GM10248 (cell line): ENCODE measurements around the gene AOPEP.

Experiments
- CTCF ChIA-PET: fragments of 300-600 bp; sonication (Branson Sonifier 250); formaldehyde crosslinking; extraction: SDS; loops from one replicate; lab custom pipeline; 2021; ENCODE audit warnings: antibody characterized with exemption; lab: Yijun Ruan, JAX
- POLR2A ChIA-PET: fragments of 350-650 bp; sonication (Branson Sonifier 250); formaldehyde crosslinking; extraction: SDS; loops from one replicate; lab custom pipeline; 2020; ENCODE audit warnings: antibody characterized with exemption; lab: Yijun Ruan, JAX
- DNase-seq: peaks from one replicate; pipeline ENCODE4 v3.0.0; 2012; ENCODE audit errors: extremely low spot score
- TF ChIP-seq, protein P1 (sequence below): IDR thresholded peaks from 2 replicates; pipeline ENCODE4 v1.5.1; 2012; ENCODE audit warnings: mild to moderate bottlenecking, low read depth; ENCODE audit errors: extremely low read depth, missing control alignments, control extremely low read depth

The AOPEP gene

DNA sequence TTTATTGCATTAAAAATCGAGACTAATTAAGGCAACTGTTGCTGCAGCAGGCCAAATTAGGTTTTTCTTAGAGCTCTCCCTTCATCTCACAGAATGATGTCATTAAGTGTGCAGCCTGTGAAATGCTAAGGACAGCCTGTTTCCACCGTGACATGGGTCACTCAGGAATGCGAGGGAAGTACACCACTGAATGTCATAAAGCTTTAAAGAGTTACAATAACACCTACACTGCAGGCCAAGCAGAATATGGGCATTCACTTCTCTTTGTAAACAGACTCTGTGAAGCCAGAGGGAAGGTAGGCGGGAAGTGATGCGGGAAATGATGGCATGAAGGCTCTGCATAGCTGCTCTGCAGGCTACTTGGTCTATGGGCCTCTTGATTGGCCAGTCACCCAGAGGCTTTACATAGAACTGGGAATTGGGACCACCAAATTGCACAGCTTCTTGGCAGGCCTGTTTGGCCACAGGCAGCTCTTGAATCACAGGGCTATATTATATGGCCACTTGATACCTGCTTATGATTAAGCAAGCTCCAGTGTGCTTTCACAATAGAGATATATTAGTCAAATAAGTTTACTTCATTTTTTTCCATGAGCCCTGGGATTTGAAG is 28.4 kb upstream of the AOPEP start:
- no peak for DNase-seq
- POLR2A ChIA-PET, result no interaction called here
- TF ChIP-seq, protein P1, sequence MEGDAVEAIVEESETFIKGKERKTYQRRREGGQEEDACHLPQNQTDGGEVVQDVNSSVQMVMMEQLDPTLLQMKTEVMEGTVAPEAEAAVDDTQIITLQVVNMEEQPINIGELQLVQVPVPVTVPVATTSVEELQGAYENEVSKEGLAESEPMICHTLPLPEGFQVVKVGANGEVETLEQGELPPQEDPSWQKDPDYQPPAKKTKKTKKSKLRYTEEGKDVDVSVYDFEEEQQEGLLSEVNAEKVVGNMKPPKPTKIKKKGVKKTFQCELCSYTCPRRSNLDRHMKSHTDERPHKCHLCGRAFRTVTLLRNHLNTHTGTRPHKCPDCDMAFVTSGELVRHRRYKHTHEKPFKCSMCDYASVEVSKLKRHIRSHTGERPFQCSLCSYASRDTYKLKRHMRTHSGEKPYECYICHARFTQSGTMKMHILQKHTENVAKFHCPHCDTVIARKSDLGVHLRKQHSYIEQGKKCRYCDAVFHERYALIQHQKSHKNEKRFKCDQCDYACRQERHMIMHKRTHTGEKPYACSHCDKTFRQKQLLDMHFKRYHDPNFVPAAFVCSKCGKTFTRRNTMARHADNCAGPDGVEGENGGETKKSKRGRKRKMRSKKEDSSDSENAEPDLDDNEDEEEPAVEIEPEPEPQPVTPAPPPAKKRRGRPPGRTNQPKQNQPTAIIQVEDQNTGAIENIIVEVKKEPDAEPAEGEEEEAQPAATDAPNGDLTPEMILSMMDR, result no peak
- CTCF ChIA-PET, result interaction anchor here (1.2 to 3.0 kb wide), 4 partner anchors 10 to 27 kb away, joined by 3 to 18 read pairs (median 4); no protein-coding TSS in a partner anchor

DNA sequence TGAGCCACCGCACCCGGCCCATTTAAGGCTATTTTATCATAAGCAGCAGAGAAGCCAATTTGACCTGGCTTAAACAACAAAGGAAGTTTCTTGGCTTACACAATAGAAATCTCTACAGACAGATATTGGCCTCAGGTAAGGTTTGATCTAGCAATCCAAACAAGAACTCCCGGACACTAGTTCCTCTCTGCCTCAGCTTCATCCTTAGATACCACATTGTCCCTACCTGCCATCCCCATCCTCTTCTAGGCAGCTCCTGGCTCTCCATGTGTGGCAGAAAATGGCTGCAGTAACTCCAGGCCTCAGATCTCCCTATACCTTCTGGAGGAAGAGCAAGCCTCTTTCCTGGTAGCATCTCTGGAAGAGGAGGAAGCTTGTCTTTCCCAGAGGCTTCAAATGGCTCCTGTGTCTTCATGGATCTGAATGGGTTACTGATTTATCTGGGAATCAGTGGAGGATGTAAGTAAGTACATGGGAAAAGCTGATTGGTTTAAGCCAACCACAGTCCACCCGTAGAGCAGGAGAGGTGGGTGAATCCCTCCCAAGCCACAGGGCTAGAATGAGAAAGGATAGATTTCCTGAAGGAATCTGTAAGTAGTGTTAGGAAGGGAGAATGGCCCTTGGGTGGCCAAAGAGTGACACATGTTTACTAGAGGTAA is 26.7 kb upstream of the AOPEP start:
- DNase-seq, result no peak
- CTCF ChIA-PET, result interaction anchor here (3.0 kb wide), 1 partner anchor 18 kb away, joined by 18 read pairs; no protein-coding TSS in a partner anchor
- POLR2A ChIA-PET, result interaction anchor here (0.6 kb wide), 1 partner anchor 424 kb away, joined by 7 read pairs; no protein-coding TSS in a partner anchor
- TF ChIP-seq, protein P1, result no peak

DNA sequence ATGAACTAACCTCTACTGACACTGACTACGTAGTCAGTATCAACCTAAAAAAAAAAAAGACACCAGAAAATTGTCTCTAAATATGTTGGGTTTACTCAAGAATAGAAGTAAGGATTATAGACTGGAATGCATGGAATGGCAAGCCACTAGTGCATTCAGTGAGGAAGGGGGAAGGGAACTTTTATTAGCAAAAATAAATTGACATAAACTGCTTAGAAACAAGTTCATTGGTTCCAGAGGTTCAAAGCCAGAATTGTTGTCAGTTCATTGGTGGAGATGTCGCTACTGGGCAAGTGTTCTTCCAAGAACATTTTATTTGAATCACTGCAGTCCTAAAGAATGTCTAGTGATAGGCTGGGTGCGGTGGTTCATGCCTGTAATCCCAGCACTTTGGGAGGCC is 26.1 kb upstream of the AOPEP start:
- DNase-seq, result no peak
- POLR2A ChIA-PET, result no interaction called here
- TF ChIP-seq, protein P1, result no peak
- CTCF ChIA-PET, result no interaction called here

DNA sequence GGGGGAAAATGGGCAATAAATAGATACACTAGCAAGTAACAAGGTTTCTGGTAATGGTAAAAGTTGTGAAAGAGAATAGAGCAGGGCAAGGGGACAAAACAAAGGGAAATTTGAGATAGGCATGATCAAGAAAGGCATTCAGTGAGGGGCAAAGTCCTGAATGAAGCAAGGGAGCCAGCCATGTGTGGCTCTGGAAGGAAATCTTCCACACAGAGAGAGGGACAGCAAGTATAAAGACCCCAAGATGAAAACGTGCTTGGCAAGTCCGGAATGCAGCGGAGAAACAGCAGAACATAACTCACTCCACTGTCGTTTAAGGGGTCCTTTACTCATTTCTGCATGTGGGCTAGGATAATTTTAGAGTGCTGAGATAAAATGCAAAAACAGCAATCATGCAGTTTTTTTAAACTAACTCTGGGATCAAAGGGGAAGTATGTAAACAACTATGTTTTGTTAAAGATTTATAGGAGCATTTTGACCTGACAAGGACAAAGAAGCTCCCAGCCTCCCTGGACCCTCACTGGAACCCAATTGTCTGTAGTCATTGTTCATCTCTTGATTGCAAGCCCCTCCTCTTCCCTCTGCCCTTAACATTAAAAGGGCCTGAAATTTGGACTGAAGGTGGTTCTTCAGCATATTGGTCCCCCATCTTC is 22.9 kb upstream of the AOPEP start:
- CTCF ChIA-PET, result no interaction called here
- DNase-seq, result no peak
- TF ChIP-seq, protein P1, result no peak
- POLR2A ChIA-PET, result interaction anchor here (0.6 kb wide), 1 partner anchor 1955 kb away, joined by 3 read pairs; no protein-coding TSS in a partner anchor

DNA sequence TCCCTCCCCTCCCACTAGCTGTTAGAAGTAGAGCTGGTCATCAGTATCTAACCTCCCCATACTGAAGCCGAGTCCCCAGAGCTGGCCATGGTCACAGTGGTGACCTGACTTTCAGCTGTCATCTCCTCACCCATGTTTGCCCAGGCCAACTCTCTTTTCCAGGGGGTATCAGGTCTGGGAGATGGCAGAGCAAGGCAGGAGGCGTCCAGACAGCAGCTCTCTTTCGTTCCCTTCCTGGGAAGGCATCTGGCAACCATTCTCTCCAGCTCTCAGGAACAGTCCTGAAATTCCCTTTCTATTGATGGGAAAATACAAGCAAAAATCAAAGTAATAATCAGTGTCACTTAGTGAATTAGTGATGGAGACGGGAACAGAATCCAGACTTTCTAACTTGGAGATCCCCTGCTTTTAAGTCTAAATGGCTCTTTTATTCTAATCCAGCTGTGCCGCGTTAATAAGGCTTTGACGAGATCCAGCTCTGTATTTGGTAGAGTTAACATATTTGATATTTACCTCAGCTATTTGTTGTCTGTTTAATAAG is 21.3 kb upstream of the AOPEP start:
- TF ChIP-seq, protein P1, result no peak
- POLR2A ChIA-PET, result no interaction called here
- CTCF ChIA-PET, result interaction anchor here (0.9 to 2.1 kb wide), 4 partner anchors 11 to 426 kb away, joined by 3 to 6 read pairs (median 3); no protein-coding TSS in a partner anchor
- no peak for DNase-seq

DNA sequence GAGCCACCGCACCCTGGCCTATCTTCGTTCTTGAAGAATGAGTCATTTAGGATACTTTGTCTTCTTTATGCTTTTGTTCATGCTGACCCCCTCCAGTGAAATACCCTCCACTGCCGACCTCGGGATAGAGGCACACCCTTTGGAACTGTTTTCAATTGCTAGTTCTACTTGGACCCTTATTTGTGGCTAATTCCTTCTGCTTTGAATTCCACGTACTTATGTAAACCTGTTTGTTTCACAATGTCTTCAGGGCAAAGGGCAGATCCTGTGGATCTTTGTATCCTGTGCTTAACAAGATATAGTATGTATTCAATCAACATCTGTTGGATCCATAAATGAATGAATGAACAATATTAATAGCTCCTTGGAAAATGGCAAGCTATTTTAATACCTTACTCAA is 19.6 kb upstream of the AOPEP start:
- TF ChIP-seq, protein P1, result no peak
- CTCF ChIA-PET, result interaction anchor here (1.5 to 2.1 kb wide), 2 partner anchors 421 to 424 kb away, joined by 6 read pairs; no protein-coding TSS in a partner anchor

More for the DNA sequence above, 19.6 kb upstream of the AOPEP start:
- no peak for DNase-seq
- POLR2A ChIA-PET, result interaction anchor here (0.7 kb wide), 1 partner anchor 57 kb away, joined by 4 read pairs; no protein-coding TSS in a partner anchor
